Activated gamma-delta T cell treated with Interleukin-2 at 50 U/mL for 16 hours (primary cell): ENCODE results near the gene MBD5.

Source experiments
- DNase-seq: peaks from one replicate; pipeline ENCODE4 v3.0.0-alpha.2; 2020

The MBD5 gene

GRCh38 chr2:148237911-148238310 lies 217.0 kb downstream of the MBD5 start:
- DNase-seq, result no peak

- no peak for DNase-seq
Measured at GRCh38 chr2:148238561-148238960, 217.7 kb downstream of the MBD5 start.

GRCh38 chr2:148240838-148241237 lies 219.9 kb downstream of the MBD5 start:
- DNase-seq, result no peak

GRCh38 chr2:148244593-148245292 lies 223.9 kb downstream of the MBD5 start:
- DNase-seq, result no peak

GRCh38 chr2:148251993-148252392 lies 231.1 kb downstream of the MBD5 start:
- no peak for DNase-seq

DNA sequence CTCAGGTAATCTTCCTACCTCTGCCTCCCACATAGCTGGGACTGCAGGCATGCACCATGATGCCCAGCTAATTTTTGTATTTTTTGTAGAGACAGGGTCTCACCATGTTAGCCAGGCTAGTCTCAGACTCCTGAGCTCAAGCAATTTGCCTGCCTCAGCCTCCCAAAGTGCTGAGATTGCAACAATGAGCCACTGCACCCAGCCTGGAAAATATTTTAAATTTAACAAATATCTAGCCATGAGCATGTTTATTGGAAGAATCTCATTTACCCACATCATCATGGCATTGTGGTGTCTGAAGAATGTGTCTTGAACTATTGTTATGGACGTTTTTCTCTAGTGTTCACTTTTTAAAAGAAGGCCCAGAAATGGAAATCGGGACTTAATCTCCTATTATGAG lies 231.8 kb downstream of the MBD5 start:
- DNase-seq, result no peak

DNA sequence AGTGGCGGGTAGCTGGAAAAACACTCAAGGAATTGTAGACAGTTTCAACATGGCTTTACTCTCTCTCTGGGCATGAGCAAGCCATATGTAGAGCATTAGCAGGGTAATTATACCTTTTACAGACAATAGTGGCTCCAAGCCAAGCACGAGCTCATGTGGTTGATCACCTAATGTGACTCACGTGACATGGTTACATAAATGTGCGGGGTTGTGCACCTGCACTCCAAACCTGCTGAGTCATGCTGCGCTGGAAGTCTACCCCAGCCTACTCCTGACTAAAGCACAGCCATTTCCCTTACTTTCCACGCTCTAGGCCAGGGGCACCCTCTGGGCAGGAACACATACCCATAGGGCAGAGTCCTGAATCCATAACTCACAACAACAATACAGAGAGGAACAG lies 232.8 kb downstream of the MBD5 start:
- no peak for DNase-seq

DNA sequence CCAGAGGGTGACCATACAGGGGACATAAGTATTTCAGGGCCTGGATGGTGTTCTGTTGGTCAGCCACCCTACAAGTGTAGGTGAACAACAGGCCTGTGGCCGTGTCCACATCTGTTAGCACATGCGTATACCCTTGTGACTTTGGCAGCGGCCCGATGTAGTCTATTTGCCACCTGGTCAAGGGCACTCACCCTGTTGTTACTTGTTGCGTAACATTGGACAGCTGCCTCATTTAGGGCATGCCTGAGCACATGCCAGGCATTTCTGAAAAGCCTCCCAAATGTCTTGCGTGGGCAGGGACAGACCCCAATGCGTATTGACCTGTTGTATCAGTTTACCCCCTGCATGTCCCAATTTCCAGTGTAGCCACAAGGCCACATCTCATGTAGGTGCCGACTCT lies 235.0 kb downstream of the MBD5 start:
- no peak for DNase-seq

- no peak for DNase-seq
Measured at GRCh38 chr2:148257276-148257675, 236.4 kb downstream of the MBD5 start.

DNA sequence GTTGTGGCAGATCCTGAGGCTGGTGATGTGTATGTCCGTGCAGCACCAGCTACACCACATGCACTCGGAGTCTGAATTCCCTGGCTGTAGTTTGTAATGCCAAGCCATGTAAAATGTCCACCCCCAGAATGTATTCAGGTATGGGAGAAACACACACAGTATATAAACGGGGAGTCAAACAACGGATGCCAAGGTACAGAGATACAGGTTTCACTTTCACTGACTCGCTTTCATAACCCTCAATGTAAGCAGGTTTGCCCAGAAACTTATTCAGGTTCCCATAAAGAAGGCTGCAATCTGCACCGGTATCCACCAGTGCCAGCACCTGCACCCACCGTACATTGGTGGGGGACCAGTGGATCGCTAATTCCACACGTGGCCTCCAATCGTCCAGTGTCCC lies 237.2 kb downstream of the MBD5 start:
- no peak for DNase-seq

DNA sequence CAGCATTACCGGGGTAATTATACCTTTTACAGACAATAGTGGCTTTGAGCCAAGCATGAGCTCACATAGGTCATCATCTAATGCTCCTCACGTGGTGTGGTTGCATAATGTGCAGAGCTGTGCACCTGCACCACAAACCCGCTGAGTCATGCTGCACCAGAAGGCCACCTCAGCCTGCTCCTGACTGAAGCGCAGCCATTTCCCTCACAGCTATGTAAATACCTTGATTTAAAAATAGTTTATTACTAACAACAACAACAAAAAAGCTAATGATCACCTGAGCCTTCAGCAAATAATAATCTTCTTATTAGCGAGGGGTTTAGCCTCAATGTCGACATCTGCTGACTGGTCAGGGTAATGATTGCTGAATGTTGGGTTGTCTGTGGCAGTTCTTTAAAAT lies 238.8 kb downstream of the MBD5 start:
- DNase-seq, result no peak

- DNase-seq, result no peak
Measured at GRCh38 chr2:148263890-148264289, 243.0 kb downstream of the MBD5 start.

DNA sequence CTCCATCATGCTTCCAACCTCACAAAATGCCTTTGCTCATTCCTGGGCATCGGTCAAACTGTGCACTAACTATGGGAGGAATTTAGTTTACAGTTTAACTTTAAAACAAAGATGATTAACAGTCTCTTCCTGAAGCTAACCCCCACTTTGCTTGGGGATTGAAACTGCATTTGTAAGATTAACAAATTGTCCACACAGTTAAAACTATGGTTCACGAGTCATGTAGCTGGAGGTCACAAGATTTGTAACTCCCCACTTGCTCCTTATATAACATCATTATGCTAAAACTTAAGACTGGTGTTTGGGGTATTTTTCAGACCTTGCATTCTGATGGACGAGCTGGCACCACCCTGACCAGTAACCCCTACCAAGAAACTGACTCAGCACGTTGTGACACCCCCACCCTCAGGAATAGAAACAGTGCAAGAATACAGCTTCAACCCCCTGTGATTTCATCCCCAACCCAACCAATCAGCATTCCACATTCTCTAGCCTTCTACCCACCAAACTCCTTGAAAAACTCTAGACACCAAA lies 252.3 kb downstream of the MBD5 start:
- DNase-seq, result no peak

DNA sequence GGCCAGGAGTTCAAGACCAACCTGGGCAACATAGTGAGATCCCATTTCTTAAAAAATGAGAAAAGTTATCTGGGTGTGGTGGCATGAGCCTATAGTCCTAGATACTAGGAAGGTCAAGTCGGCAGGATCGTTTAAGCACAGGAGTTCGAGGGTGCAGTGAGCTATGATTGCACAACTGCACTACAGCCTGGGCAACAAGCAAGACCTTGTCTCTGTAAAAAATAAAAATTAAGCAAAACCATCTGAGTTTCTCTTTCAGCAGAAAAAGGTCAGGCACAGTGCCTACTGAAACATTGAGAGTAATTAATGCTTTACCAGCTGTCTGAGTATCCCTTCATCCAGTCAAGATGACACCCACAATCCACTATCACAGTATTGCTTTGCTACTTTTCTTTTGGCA lies 258.3 kb downstream of the MBD5 start:
- no peak for DNase-seq

GRCh38 chr2:148282201-148282600 lies 261.3 kb downstream of the MBD5 start:
- DNase-seq, result no peak

DNA sequence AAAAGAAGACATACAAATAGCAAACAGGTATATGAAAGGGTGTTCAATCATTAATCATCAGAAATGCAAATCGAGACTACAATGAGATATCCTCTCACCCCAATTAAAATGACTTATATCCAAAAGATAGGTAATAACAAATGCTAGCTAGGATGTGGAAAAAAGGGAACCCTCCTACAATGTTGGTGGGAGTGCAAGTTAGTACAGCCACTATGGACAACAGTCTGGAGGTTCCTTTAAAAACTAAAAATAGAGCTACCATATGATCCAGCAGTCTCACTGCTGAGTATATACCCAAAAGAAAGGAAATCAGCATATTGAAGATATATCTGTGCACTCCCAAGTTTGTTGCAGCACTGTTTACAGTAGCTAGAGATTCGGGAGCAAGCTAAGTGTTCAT lies 271.5 kb downstream of the MBD5 start:
- no peak for DNase-seq

DNA sequence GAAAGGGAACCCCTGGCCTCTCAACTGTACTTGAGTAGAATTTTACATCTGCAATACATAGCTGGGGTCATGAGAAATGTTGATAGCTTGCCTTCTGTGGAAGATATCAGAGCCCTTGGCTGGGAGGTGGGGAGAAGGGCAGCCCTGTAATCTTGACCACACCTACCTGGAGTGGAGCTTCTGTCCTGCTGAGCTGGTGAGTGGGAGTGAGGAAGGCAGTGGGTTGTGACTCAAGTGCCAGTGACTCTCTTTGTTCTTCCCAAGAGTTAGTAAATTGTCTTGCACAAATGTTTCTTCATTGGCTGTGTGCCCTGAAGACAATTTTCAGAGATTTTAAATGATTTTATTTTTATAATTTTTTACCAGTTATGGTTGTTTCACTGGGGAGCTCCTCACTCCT lies 277.3 kb downstream of the MBD5 start:
- DNase-seq, result no peak

DNA sequence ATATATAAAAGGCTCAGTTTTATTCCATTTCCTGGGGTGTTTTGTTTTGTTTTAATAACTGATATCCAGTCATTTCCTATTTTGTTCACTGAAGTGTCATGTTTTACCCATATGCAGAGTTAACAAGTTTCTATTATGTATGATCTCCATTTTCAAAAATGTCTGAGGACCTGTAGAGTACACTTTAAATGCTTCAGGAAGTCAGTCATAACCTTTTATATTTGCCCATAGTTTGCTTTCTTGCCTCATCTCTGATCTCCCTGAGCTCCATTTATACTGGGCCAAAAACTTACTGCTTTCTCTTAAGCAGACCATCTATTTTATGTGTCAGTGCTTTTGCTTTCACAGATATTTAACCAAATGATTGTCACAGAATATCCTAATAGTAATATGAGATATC lies 278.7 kb downstream of the MBD5 start:
- no peak for DNase-seq

GRCh38 chr2:148300544-148300943 lies 279.7 kb downstream of the MBD5 start:
- no peak for DNase-seq

DNA sequence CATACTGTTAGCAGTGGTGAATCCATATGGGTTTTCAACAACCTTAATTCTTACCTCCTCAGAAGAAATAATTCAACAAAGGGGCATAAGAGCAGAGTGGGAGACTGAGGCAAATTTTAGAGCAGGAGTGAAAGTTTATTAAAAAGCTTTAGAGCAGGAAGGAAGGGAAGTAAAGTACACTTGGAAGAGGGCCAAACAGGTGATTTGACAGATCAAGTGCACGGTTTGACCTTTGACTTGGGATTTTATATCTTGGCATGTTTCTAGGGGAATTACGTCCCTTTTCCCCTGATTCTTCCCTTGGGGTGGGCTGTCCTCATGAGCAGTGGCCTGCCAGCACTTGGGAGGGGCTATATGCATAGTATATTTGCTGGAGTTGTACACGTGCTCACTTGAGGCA lies 280.5 kb downstream of the MBD5 start:
- no peak for DNase-seq

DNA sequence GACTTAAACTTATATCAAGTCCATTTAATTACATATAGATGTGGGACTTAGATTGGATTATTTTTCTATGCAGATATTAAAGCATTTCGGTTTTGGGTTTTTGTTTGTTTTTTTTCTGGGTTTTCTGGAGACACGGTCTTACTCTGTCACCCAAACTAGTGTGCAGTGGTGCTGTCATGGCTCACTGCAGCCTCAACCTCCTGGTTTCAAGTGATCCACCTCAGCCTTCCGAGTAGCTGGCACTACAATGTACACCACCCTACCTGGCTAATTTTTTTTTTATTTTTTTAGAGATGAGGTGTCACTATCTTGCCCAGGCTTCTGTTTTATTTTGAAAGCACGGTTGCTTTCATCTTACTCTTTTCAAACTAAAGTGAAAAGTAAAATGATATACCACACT lies 281.6 kb downstream of the MBD5 start:
- no peak for DNase-seq

DNA sequence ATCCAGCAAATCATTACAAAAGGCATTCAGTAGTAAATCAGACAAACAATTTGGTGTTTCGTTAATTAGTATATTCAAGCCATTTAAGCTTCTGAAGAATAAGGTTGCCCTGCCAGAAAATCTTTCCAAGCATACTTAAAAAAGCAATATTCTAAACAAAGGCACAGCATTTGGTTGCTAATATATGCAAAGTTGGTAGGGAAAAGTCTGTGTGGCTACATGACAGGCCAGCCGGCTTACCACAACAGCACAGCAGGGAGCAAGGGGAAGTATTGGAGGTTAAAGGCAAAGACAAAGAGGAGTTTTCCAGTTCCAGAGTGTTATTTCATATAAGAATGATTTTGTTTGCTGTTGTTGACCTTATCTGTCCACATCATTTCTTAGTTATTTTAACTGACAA lies 282.3 kb downstream of the MBD5 start:
- no peak for DNase-seq

DNA sequence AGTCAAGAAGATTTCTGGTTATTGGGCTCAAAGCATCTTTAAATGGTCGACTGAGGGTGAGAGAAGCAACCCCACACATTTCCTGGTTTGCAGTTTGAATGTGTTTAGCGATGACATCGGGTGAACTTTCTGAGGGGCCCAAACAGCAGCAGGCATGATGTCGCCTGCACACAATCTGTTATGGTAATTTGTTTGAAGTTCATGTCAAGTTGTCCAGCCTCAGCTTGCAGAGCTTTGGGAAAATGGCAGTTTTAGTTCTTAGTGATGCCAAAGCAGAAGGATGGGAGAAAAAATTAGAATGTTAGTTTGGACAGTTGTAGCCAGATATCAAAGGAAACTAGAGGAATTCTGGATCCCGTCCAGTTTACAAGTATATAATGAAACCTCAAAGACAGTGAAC lies 284.6 kb downstream of the MBD5 start:
- DNase-seq, result no peak

DNA sequence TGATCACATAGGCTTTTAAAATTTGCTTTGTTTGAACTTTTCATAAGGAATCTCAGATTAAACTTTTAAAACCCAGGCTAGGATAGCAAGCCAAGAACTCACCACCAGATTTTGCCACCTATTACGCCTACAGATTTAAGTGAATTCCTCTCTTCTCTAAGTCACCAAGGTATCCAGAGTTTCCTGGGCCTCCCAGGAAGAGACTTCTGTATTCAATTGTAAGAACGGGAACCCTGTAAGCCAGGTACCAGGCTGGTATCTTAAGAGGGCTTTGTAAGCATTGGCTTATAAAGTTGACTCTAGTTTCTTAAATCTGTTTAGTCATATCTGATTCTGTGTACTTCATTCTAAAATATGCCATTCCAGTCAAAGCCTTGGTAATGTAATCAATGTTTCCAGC lies 285.1 kb downstream of the MBD5 start:
- DNase-seq, result no peak

- no peak for DNase-seq
Measured at GRCh38 chr2:148317598-148317997, 296.7 kb downstream of the MBD5 start.
